Measurements from ENCODE around the gene FAM163B.

GRCh38 chr9:133604856-133605255, 4.3 kb downstream of the FAM163B start:
- TF ChIP-seq POLR2AphosphoS5 (IDR thresholded peaks at IDR 0.05; ENCODE audit: low read depth) (no peak), CTCF (conservative IDR thresholded peaks at IDR 0.05; ENCODE audit: low read depth in 2 of 2) (0 out of 4 replicates have a peak, but pooled peaks of 1 of the 2 experiments have one; percentile 10), JUNB (IDR thresholded peaks at IDR 0.05; ENCODE audit: unreplicated experiment) (no peak), REST (IDR thresholded peaks at IDR 0.05; ENCODE audit: unreplicated experiment) (no peak), ETS1 (IDR thresholded peaks at IDR 0.05) (no peak), NANOG (IDR thresholded peaks at IDR 0.05; ENCODE audit: borderline replicate concordance) (no peak), EZH2 (IDR thresholded peaks at IDR 0.05; ENCODE audit: low read depth, unreplicated experiment) (no peak), ZNF331 (CRISPR knock-in tag; IDR thresholded peaks at IDR 0.05; ENCODE audit: low read depth) (no peak), EZH2phosphoT487 (IDR thresholded peaks at IDR 0.05; ENCODE audit: unreplicated experiment) (no peak), STAT1 (IDR thresholded peaks at IDR 0.05; ENCODE audit: unreplicated experiment) (no peak)
